GM12878 (cell line): Measurements from ENCODE around the gene CAPN9. TPM values are rescaled to one million over a fixed set of nuclear protein-coding genes. Genes with fewer than 3 reads are reported as not detected.

Experiments used
- ATAC-seq: fragments of 200-7000 bp; cut with Tn5 transposase; 3 replicates; pipeline ENCODE4 v1.9.1; 2020; ENCODE audit warnings: mild to moderate bottlenecking, moderate library complexity
- BruUV-seq: library from RNA; stranded (reverse); fragments of 400-500 nt; replicated peaks from 2 replicates; lab custom pipeline; 2021; lab: Mats Ljungman, UMichigan
- CTCF ChIA-PET: fragments of 300-600 bp; sonication (Branson Sonifier 250); formaldehyde crosslinking; extraction: SDS; loops from one replicate; lab custom pipeline; 2021; ENCODE audit warnings: inconsistent platforms; lab: Yijun Ruan, JAX
- POLR2A ChIA-PET: fragments of 350-600 bp; formaldehyde crosslinking; extraction: SDS; loops from one replicate; lab custom pipeline; 2021; ENCODE audit warnings: inconsistent platforms; lab: Charles Lee
- RAD21 ChIA-PET: fragments of 300-600 bp; sonication (Branson Sonifier 250); formaldehyde crosslinking; loops from one replicate; lab custom pipeline; 2023; ENCODE audit warnings: antibody characterized with exemption; ENCODE audit not compliant: unreplicated experiment; lab: Charles Lee
- SMC1A ChIA-PET: fragments of 300-600 bp; sonication (Branson Sonifier 250); formaldehyde crosslinking; loops from one replicate; lab custom pipeline; 2023; ENCODE audit not compliant: unreplicated experiment, uncharacterized antibody; lab: Charles Lee
- DNase-seq: peaks from one replicate; pipeline ENCODE4 v3.0.0-alpha.2; 2011; ENCODE audit warnings: low read depth, low spot score
- FAIRE-seq: peaks from 3 replicates; lab custom pipeline; 2011; peaks lifted over from hg19 to GRCh38; lab: Jason Lieb, UNC
- H2AFZ ChIP-seq: 2 replicates; pipeline ENCODE4 v1.6.0; 2011; ENCODE audit warnings: low read depth, low read length, control low read depth; ENCODE audit not compliant: control insufficient read depth
- H3K27ac ChIP-seq: 2 replicates; pipeline ENCODE4 v1.5.1; 2011; ENCODE audit warnings: control low read depth; ENCODE audit not compliant: control insufficient read depth, insufficient read depth
- H3K27me3 ChIP-seq, 2 experiments: replicated peaks in 1 of 2; 2 replicates each; pipeline versions ENCODE4 v1.6.0 to v1.6.1; 2011; ENCODE audit warnings: low read length in 1 of 2; ENCODE audit not compliant: control insufficient read depth in 2 of 2, insufficient read depth in 2 of 2
- H3K36me3 ChIP-seq, 2 experiments: 2 replicates each; pipeline ENCODE4 v1.5.1; 2011; ENCODE audit warnings: low read length in 1 of 2; ENCODE audit not compliant: control insufficient read depth in 2 of 2, insufficient read depth in 2 of 2
- H3K4me1 ChIP-seq: 2 replicates; pipeline ENCODE4 v1.6.1; 2011; ENCODE audit warnings: mild to moderate bottlenecking, low read length, moderate library complexity, mixed read lengths; ENCODE audit not compliant: control insufficient read depth, insufficient read depth
- H3K4me2 ChIP-seq: 2 replicates; pipeline ENCODE4 v1.6.0; 2011; ENCODE audit warnings: control low read depth; ENCODE audit not compliant: control insufficient read depth, insufficient read depth
- H3K4me3 ChIP-seq: fragments of 200-600 bp; sonication (generic); 2 replicates; pipeline ENCODE4 v1.5.1; 2016
- H3K79me2 ChIP-seq: 2 replicates; pipeline ENCODE4 v1.6.0; 2011; ENCODE audit warnings: low read length; ENCODE audit not compliant: control insufficient read depth, insufficient read depth
- H3K9ac ChIP-seq: 2 replicates; pipeline ENCODE4 v1.8.0; 2011; ENCODE audit warnings: low read length, control low read depth, mixed read lengths; ENCODE audit not compliant: control insufficient read depth, insufficient read depth
- H3K9me3 ChIP-seq: replicated peaks from 3 replicates; pipeline ENCODE4 v1.5.1; 2011; ENCODE audit warnings: mild to moderate bottlenecking, low read length; ENCODE audit not compliant: control insufficient read depth, insufficient read depth
- H4K20me1 ChIP-seq: 2 replicates; pipeline ENCODE4 v1.6.0; 2011; ENCODE audit not compliant: control insufficient read depth, insufficient read depth
- EED ChIP-seq: sonication (generic); IDR thresholded peaks from 2 replicates; pipeline ENCODE4 v1.6.1; 2016; ENCODE audit warnings: antibody characterized with exemption, low read depth
- HDAC6 ChIP-seq: fragments of 200-600 bp; sonication (generic); IDR thresholded peaks from one replicate; pipeline ENCODE4 v1.8.0; 2017; ENCODE audit warnings: antibody characterized with exemption; ENCODE audit not compliant: unreplicated experiment
- JUND ChIP-seq: IDR thresholded peaks from 2 replicates; pipeline ENCODE4 v1.6.1; 2012; ENCODE audit warnings: low read depth, mild to moderate bottlenecking, low read length, improper control_type of control experiment, moderate library complexity
- MYB ChIP-seq: fragments of 150-350 bp; IDR thresholded peaks from 2 replicates; pipeline ENCODE4 v1.6.1; 2014; ENCODE audit warnings: mild to moderate bottlenecking, low read depth, low read length, borderline replicate concordance
- POU2F2 ChIP-seq: IDR thresholded peaks from 3 replicates; pipeline ENCODE4 v1.6.1; 2011; ENCODE audit warnings: low read depth, mild to moderate bottlenecking, low read length, borderline replicate concordance
- SKIL ChIP-seq: fragments of 450-650 bp; IDR thresholded peaks from 2 replicates; pipeline ENCODE4 v1.6.1; 2017; ENCODE audit warnings: mild to moderate bottlenecking, low read depth, inconsistent platforms; ENCODE audit not compliant: poor library complexity, severe bottlenecking
- SREBF2 ChIP-seq: IDR thresholded peaks from 2 replicates; pipeline ENCODE4 v1.6.1; 2012; ENCODE audit warnings: mild to moderate bottlenecking, low read length
- SUPT20H ChIP-seq: IDR thresholded peaks from 2 replicates; pipeline ENCODE4 v1.6.1; 2011; ENCODE audit warnings: low read depth, mild to moderate bottlenecking, low read length, moderate library complexity, borderline replicate concordance; ENCODE audit not compliant: control insufficient read depth
- TAF1 ChIP-seq: IDR thresholded peaks from 2 replicates; pipeline ENCODE4 v1.6.1; 2011; ENCODE audit warnings: mild to moderate bottlenecking, low read depth, low read length, borderline replicate concordance
- TCF12 ChIP-seq: IDR thresholded peaks from 2 replicates; pipeline ENCODE4 v1.6.1; 2011; ENCODE audit warnings: low read depth, mild to moderate bottlenecking, low read length
- WGBS: methylation state at CpG from one replicate; pipeline ENCODE4 v1.1.6; 2016; ENCODE audit warnings: low lambda C conversion rate; ENCODE audit not compliant: insufficient replicate concordance, insufficient coverage; ENCODE audit errors: missing lambda C conversion rate; 5-methylcytosine and 5-hydroxymethylcytosine counted together
- in situ Hi-C: fragments of 300-500 bp; cut with MboI; formaldehyde crosslinking; loops from 9 replicates; pipeline ENCODE4 v1.14.3; 2018; ENCODE audit warnings: mixed read lengths
- intact Hi-C: fragments of 100-400 bp; cut with micrococcal nuclease; formaldehyde crosslinking; loops from one replicate; pipeline ENCODE4 v1.14.2; 2022; ENCODE audit not compliant: unreplicated experiment
- polyA plus RNA-seq, 11 experiments: library from polyadenylated mRNA; depleted of rRNA in 4 of 11; unstranded in 6 of 11; stranded (reverse) in 5 of 11; fragments of >200 nt; fragmentation: Nextera tagmentation in 4 of 11; fragmentation: Illumina TruSeq in 1 of 11; extraction: Ambion mirVana in 4 of 11; extraction: Trizol in 1 of 11; gene quantifications; 1 replicate in 1 of 11; 2 replicates in 10 of 11; pipeline versions ENCODE4 v1.2.1 to v1.2.3, GENCODE V29; 2011 to 2016; ENCODE audit warnings: inconsistent platforms in 2 of 11, missing spikeins in 2 of 11, low read depth in 1 of 11
- total RNA-seq, 4 experiments: library from RNA; depleted of rRNA in 3 of 4; stranded (reverse); fragments of >200 nt in 3 of 4; fragmentation: Illumina TruSeq in 1 of 4; extraction: Trizol in 1 of 4; gene quantifications; 2 replicates each; pipeline versions ENCODE4 v1.2.1 to v1.2.3, GENCODE V29; 2013 to 2021

The CAPN9 gene
- total and polyA plus RNA-seq, 10 of the 15 experiments (the other 5 are each of a cell fraction or from before 2014, with no cell fraction given) = not detected

GRCh38 chr1:230812568-230812967, 65.4 kb downstream of the CAPN9 start (continued):
- TF ChIP-seq SUPT20H (no peak), SREBF2 (no peak)
- TF ChIP-seq, all 136 proteins: peak for 0

GRCh38 chr1:230814949-230815692, 67.9 kb downstream of the CAPN9 start:
- Histone ChIP-seq H3K4me1 (no peaks in the 10 kb centered on the region), H3K79me2 (no peaks in the 10 kb centered on the region), H4K20me1 (no peaks in the 10 kb centered on the region), H3K4me2 (no peak overlapping the region), H3K27me3 (no peaks in the 10 kb centered on the region; a peak in 1 of 4 replicates), H3K9me3 (no peaks in the 10 kb centered on the region), H3K36me3 (no peaks in the 10 kb centered on the region), H3K9ac (no peak overlapping the region), H2AFZ (no peak overlapping the region), H3K4me3 (no peak overlapping the region), H3K27ac (no peak overlapping the region)
- BruUV-seq = no TSS peak
- TF ChIP-seq MYB = no peak
- no peak for TF ChIP-seq TAF1
- no peak for TF ChIP-seq SKIL
- no peak for TF ChIP-seq HDAC6
- TF ChIP-seq EED = no peak
- TF ChIP-seq TCF12 = no peak
- no peak for TF ChIP-seq POU2F2
- TF ChIP-seq JUND = no peak
- ATAC-seq = no peak
- in situ Hi-C loops = no loop called here
- CTCF ChIA-PET = no interaction called here
- SMC1A ChIA-PET = no interaction called here
- no peak for DNase-seq
- 49% methylated on average over 3 of the region's 3 CpGs for WGBS
- POLR2A ChIA-PET = no interaction called here
- RAD21 ChIA-PET = no interaction called here
- FAIRE-seq = no peak
- intact Hi-C loops = no loop called here
